ENCODE measurements around the gene NDUFS5. TPM values are rescaled to one million over a fixed set of nuclear protein-coding genes. Genes with fewer than 3 reads are reported as not detected.

Gene NDUFS5
- total RNA-seq, 1 experiment from 2014 or later = 367 TPM

GRCh38 chr1:39026866-39027507 lies 837 bp downstream of the NDUFS5 start:
- peak overlapping the region; percentile 59 for H3K27ac ChIP-seq (ENCODE audit: insufficient read length, low read depth, low read length)
- Mint-ChIP-seq H3K27me3 (ENCODE audit: low read depth) (no peaks in the 10 kb centered on the region), H3K4me3 (peak overlapping the region; percentile 89 to 96), H3K4me1 (peaks cover 9 to 11% of the 10 kb centered on the region in 2 experiments), H3K9me3 (peaks cover 0 to 5% of the 10 kb centered on the region in 2 experiments; a peak in 1 of 5 replicates), H3K27ac (peak overlapping the region; percentile 98 to 100 (median 99)), H3K36me3 (ENCODE audit: insufficient read depth in 1 of 3, low read depth in 3 of 3) (peaks cover 18 to 45% (median 37%) of the 10 kb centered on the region in 3 experiments; a peak in 6 of 7 replicates)
- no peak for DNase-seq
- peak overlapping the region; percentile 84 for H2BK5ac ChIP-seq (ENCODE audit: insufficient read length, low read length)
- no peak overlapping the region for H2AFZ ChIP-seq (ENCODE audit: low read length)
- H3K18ac ChIP-seq (ENCODE audit: insufficient read length, low read depth, low read length) = peak overlapping the region; percentile 96
- no peak overlapping the region for H3T11ph ChIP-seq (ENCODE audit: low read length)
- no peak overlapping the region for H4K8ac ChIP-seq (replicated peaks; ENCODE audit: insufficient read length, low read depth, low read length)
- H4K20me1 ChIP-seq (ENCODE audit: control insufficient read depth, insufficient read depth, insufficient read length) = no peaks in the 10 kb centered on the region
- peak overlapping the region; percentile 78 for H3K4me2 ChIP-seq (ENCODE audit: insufficient read depth, insufficient read length, low read length)
- H3K4ac ChIP-seq (ENCODE audit: low read depth, low read length) = no peak overlapping the region; the same call in 1 of the 2 replicates
- WGBS (ENCODE audit: extremely low coverage, insufficient read length, low lambda C conversion rate) = no CpG with 5 or more reads among the region's 30 CpGs
- H3K9me3 ChIP-seq (ENCODE audit: control insufficient read depth, low read depth, low read length) = no peaks in the 10 kb centered on the region
- no peak overlapping the region for H2BK20ac ChIP-seq (ENCODE audit: low read depth, low read length, poor library complexity, severe bottlenecking)
- peak overlapping the region; percentile 97 for H3K14ac ChIP-seq (ENCODE audit: insufficient read depth, low read length)
- no peaks in the 10 kb centered on the region for H3K4me1 ChIP-seq (ENCODE audit: insufficient read depth, low read length)
- no peak overlapping the region for H2BK12ac ChIP-seq (ENCODE audit: insufficient read length, low read depth, low read length)
- H2BK15ac ChIP-seq (ENCODE audit: low read depth, low read length) = no peak overlapping the region
- peak overlapping the region; percentile 42 for H3K56ac ChIP-seq (ENCODE audit: insufficient read length, low read depth, low read length)
- no peak overlapping the region for H4K91ac ChIP-seq (ENCODE audit: insufficient read length, low read depth, low read length)
- H4K5ac ChIP-seq (ENCODE audit: insufficient read length, low read depth, low read length) = peak overlapping the region; percentile 53
- H3K23me2 ChIP-seq (ENCODE audit: insufficient read length, low read depth, low read length, poor library complexity, severe bottlenecking) = peaks cover 5% of the 10 kb centered on the region
- peaks cover 6% of the 10 kb centered on the region for H3K79me1 ChIP-seq (ENCODE audit: insufficient read depth, low read depth, low read length, poor library complexity, severe bottlenecking)
- no peak for TF ChIP-seq CTCF (conservative IDR thresholded peaks at IDR 0.05)
- no peak overlapping the region for H2AK5ac ChIP-seq (ENCODE audit: insufficient read length, low read length)
- no peaks in the 10 kb centered on the region for H3K27me3 ChIP-seq (ENCODE audit: insufficient read depth, low read length)
- no peak overlapping the region for H3K23ac ChIP-seq (ENCODE audit: insufficient read length, low read depth, low read length)
- no peak overlapping the region for H2BK120ac ChIP-seq (ENCODE audit: low read depth, low read length, poor library complexity, severe bottlenecking)
- peak overlapping the region; percentile 93 for H3K9ac ChIP-seq (ENCODE audit: extremely low read depth, insufficient read length, low read length)
- peaks cover 9% of the 10 kb centered on the region; the same call in 1 of the 2 replicates for H3K79me2 ChIP-seq (ENCODE audit: insufficient read depth, low read length)

Measured in H9 (cell line).